ENCODE data around the gene MEIS3. TPM values are rescaled to one million over a fixed set of nuclear protein-coding genes. Genes with fewer than 3 reads are reported as not detected.

Gene MEIS3
- total and polyA plus RNA-seq, 2 donors (not counting 1 experiment from before 2014, with no cell fraction given), result 30.5 to 57.8 TPM

DNA sequence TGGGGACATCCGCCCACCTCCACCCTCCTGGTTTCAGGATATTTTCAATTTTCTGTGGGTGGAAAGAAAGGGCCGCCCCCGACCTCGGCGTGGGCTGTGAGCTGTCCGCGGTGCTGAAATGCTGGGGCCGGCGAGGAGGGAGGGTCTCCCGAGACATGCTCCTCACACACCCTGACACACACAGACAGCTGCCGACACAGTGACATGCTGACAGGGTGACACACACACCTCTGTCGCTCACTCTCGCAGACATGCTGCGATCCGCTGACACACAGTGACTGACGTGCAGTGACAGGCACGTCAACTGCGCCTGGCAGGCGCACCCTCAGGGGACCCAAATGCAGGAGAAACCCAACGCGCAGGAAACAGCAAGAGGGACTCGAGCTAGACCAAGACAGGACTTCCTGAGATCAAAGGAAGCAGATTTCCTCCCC, 25.1 kb upstream of the MEIS3 start:
- H3K27me3 ChIP-seq (ENCODE audit: control insufficient read depth, insufficient read depth, low read length), result peaks cover 63% of the 10 kb centered on the region
- no peak overlapping the region for H3K4me2 ChIP-seq (ENCODE audit: extremely low read depth, insufficient read depth, low read length)
- no peaks in the 10 kb centered on the region for H3K79me2 ChIP-seq (ENCODE audit: control insufficient read depth, insufficient read depth, low read length)
- H3K4me1 ChIP-seq (ENCODE audit: control insufficient read depth, extremely low read depth, insufficient read depth, low read length), result no peaks in the 10 kb centered on the region
- H4K20me1 ChIP-seq (ENCODE audit: control insufficient read depth, extremely low read depth, insufficient read depth, low read length), result no peaks in the 10 kb centered on the region
- no peaks in the 10 kb centered on the region for H3K9me3 ChIP-seq (ENCODE audit: control insufficient read depth, insufficient read depth, low read depth, low read length)
- peak; percentile 82 for TF ChIP-seq EZH2 (IDR thresholded peaks at IDR 0.05; ENCODE audit: low read length, missing control alignments)
- TF ChIP-seq, protein P1, sequence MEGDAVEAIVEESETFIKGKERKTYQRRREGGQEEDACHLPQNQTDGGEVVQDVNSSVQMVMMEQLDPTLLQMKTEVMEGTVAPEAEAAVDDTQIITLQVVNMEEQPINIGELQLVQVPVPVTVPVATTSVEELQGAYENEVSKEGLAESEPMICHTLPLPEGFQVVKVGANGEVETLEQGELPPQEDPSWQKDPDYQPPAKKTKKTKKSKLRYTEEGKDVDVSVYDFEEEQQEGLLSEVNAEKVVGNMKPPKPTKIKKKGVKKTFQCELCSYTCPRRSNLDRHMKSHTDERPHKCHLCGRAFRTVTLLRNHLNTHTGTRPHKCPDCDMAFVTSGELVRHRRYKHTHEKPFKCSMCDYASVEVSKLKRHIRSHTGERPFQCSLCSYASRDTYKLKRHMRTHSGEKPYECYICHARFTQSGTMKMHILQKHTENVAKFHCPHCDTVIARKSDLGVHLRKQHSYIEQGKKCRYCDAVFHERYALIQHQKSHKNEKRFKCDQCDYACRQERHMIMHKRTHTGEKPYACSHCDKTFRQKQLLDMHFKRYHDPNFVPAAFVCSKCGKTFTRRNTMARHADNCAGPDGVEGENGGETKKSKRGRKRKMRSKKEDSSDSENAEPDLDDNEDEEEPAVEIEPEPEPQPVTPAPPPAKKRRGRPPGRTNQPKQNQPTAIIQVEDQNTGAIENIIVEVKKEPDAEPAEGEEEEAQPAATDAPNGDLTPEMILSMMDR (conservative IDR thresholded peaks at IDR 0.05 in 1 of 2, IDR thresholded peaks at IDR 0.05 in 1 of 2; ENCODE audit: low read depth in 1 of 2, low read length in 2 of 2), result no peak
- no peak overlapping the region for H3K9ac ChIP-seq (ENCODE audit: insufficient read depth, low read length)
- no peak for DNase-seq (ENCODE audit: low read depth in 2 of 2)
- H3K4me3 ChIP-seq (replicated peaks in 1 of 4; ENCODE audit: control extremely low read depth in 1 of 4, insufficient read depth in 1 of 4, low read depth in 3 of 4, low read length in 4 of 4), result no peak overlapping the region
- no peaks in the 10 kb centered on the region for H3K36me3 ChIP-seq (ENCODE audit: control insufficient read depth, insufficient read depth, low read length)
- no peak overlapping the region for H2AFZ ChIP-seq (ENCODE audit: low read length)
- no peak overlapping the region for H3K27ac ChIP-seq (ENCODE audit: insufficient read depth, low read length)

DNA sequence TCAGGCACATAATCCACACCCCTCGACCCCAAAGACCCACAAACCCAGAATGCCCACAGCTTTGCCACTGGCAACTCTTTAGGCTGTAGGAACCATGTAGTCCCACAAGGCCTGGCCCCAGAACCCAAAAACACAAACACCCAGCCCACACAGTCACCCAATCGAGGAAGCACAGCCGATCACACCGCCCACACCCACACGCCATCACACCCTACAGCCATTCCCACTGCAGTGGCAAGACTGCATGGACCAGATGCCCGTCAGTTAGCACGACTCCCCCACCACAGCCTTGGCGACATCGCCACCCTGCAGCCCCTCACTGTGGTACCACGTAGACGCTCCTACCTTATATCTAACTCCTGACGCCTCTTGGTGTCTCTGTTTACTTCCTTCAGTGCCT, 24.0 kb upstream of the MEIS3 start:
- no peaks in the 10 kb centered on the region for H3K36me3 ChIP-seq (ENCODE audit: control insufficient read depth, insufficient read depth, low read length)
- no peak overlapping the region for H2AFZ ChIP-seq (ENCODE audit: low read length)
- no peak for DNase-seq (ENCODE audit: low read depth in 2 of 2)
- H3K27ac ChIP-seq (ENCODE audit: insufficient read depth, low read length), result no peak overlapping the region
- no peak overlapping the region for H3K9ac ChIP-seq (ENCODE audit: insufficient read depth, low read length)
- H3K27me3 ChIP-seq (ENCODE audit: control insufficient read depth, insufficient read depth, low read length), result peaks cover 53% of the 10 kb centered on the region
- no peaks in the 10 kb centered on the region for H3K9me3 ChIP-seq (ENCODE audit: control insufficient read depth, insufficient read depth, low read depth, low read length)
- H3K79me2 ChIP-seq (ENCODE audit: control insufficient read depth, insufficient read depth, low read length), result no peaks in the 10 kb centered on the region
- H4K20me1 ChIP-seq (ENCODE audit: control insufficient read depth, extremely low read depth, insufficient read depth, low read length), result no peaks in the 10 kb centered on the region
- no peak overlapping the region for H3K4me2 ChIP-seq (ENCODE audit: extremely low read depth, insufficient read depth, low read length)
- no peaks in the 10 kb centered on the region for H3K4me1 ChIP-seq (ENCODE audit: control insufficient read depth, extremely low read depth, insufficient read depth, low read length)
- no peak overlapping the region for H3K4me3 ChIP-seq (replicated peaks in 1 of 4; ENCODE audit: control extremely low read depth in 1 of 4, insufficient read depth in 1 of 4, low read depth in 3 of 4, low read length in 4 of 4)
- TF ChIP-seq, protein P1 (conservative IDR thresholded peaks at IDR 0.05 in 1 of 2, IDR thresholded peaks at IDR 0.05 in 1 of 2; ENCODE audit: low read depth in 1 of 2, low read length in 2 of 2), result no peak
- no peak for TF ChIP-seq EZH2 (IDR thresholded peaks at IDR 0.05; ENCODE audit: low read length, missing control alignments)

DNA sequence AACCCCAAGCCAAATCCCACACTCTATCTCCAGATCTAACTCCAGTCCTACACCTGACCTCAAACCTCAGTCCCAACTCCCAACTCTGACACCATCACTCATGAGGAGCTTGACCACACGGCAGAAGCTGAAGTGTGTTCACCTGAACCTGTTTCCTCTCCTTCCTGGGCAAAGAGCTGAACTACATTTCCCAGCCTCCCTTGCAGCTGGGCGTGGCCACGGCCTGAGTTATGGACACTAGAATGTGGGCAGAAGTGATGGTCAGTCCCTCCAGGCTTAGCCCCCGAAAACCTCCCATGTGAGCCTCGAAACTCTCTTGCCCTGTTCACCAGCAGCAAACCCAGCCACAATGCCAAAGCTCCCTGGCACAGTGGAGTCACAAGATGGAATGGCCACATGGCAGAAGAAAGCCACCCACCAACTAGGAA, 19.5 kb upstream of the MEIS3 start:
- H3K27ac ChIP-seq (ENCODE audit: insufficient read depth, low read length), result no peak overlapping the region
- no peaks in the 10 kb centered on the region for H3K9me3 ChIP-seq (ENCODE audit: control insufficient read depth, insufficient read depth, low read depth, low read length)
- no peaks in the 10 kb centered on the region for H3K4me1 ChIP-seq (ENCODE audit: control insufficient read depth, extremely low read depth, insufficient read depth, low read length)
- TF ChIP-seq EZH2 (IDR thresholded peaks at IDR 0.05; ENCODE audit: low read length, missing control alignments), result no peak
- TF ChIP-seq, protein P1 (conservative IDR thresholded peaks at IDR 0.05 in 1 of 2, IDR thresholded peaks at IDR 0.05 in 1 of 2; ENCODE audit: low read depth in 1 of 2, low read length in 2 of 2), result no peak
- H3K9ac ChIP-seq (ENCODE audit: insufficient read depth, low read length), result no peak overlapping the region
- no peak overlapping the region for H3K4me3 ChIP-seq (replicated peaks in 1 of 4; ENCODE audit: control extremely low read depth in 1 of 4, insufficient read depth in 1 of 4, low read depth in 3 of 4, low read length in 4 of 4)
- H3K27me3 ChIP-seq (ENCODE audit: control insufficient read depth, insufficient read depth, low read length), result peaks cover 19% of the 10 kb centered on the region
- H3K79me2 ChIP-seq (ENCODE audit: control insufficient read depth, insufficient read depth, low read length), result no peaks in the 10 kb centered on the region
- H4K20me1 ChIP-seq (ENCODE audit: control insufficient read depth, extremely low read depth, insufficient read depth, low read length), result no peaks in the 10 kb centered on the region
- no peak for DNase-seq (ENCODE audit: low read depth in 2 of 2)
- no peaks in the 10 kb centered on the region for H3K36me3 ChIP-seq (ENCODE audit: control insufficient read depth, insufficient read depth, low read length)
- no peak overlapping the region for H3K4me2 ChIP-seq (ENCODE audit: extremely low read depth, insufficient read depth, low read length)
- H2AFZ ChIP-seq (ENCODE audit: low read length), result no peak overlapping the region
